ENCODE measurements around the gene COL6A1.
A peak's percentile ranks its signal among the peaks of the same experiment; 100 is the strongest.

Gene COL6A1

GRCh38 chr21:46006547-46007491 is 25.2 kb downstream of the COL6A1 start:
- H3K27ac ChIP-seq (ENCODE audit: low read length) = no peak overlapping the region
- H4K20me1 ChIP-seq (ENCODE audit: insufficient read depth, low read length) = no peaks in the 10 kb centered on the region; the same call in 1 of the 2 replicates
- H3K9me3 ChIP-seq (ENCODE audit: insufficient read depth, low read length, severe bottlenecking) = no peaks in the 10 kb centered on the region
- H3K36me3 ChIP-seq (ENCODE audit: insufficient read depth, low read length) = no peaks in the 10 kb centered on the region
- no peak overlapping the region for H3K9ac ChIP-seq (ENCODE audit: low read depth, low read length)
- H2AFZ ChIP-seq (ENCODE audit: low read depth, low read length) = no peak overlapping the region
- no peaks in the 10 kb centered on the region for H3K4me1 ChIP-seq (ENCODE audit: insufficient read depth, low read length)
- H3K4me3 ChIP-seq (ENCODE audit: low read depth in 1 of 2, low read length in 2 of 2) = no peak overlapping the region
- DNase-seq (no peak), ATAC-seq (ENCODE audit: insufficient read depth, low read depth) (no peak)
- H3K4me2 ChIP-seq (ENCODE audit: insufficient read depth, low read length) = no peak overlapping the region
- H3K79me2 ChIP-seq (ENCODE audit: insufficient read depth, low read length) = no peaks in the 10 kb centered on the region
- no peaks in the 10 kb centered on the region for H3K27me3 ChIP-seq (ENCODE audit: insufficient read depth, low read length, poor library complexity)
- no peak for TF ChIP-seq CTCF (IDR thresholded peaks at IDR 0.05; ENCODE audit: borderline replicate concordance, extremely low read depth, low read length, poor library complexity, severe bottlenecking)
- no peak for TF ChIP-seq EZH2 (IDR thresholded peaks at IDR 0.05; ENCODE audit: borderline replicate concordance, low read depth, low read length, severe bottlenecking)

- H3K4me1 ChIP-seq (ENCODE audit: insufficient read depth, low read length) = no peaks in the 10 kb centered on the region
- H3K36me3 ChIP-seq (ENCODE audit: insufficient read depth, low read length) = no peaks in the 10 kb centered on the region
- no peak for DNase-seq
- no peaks in the 10 kb centered on the region for H3K27me3 ChIP-seq (ENCODE audit: insufficient read depth, low read length, poor library complexity)
- H2AFZ ChIP-seq (ENCODE audit: low read depth, low read length) = no peak overlapping the region
- no peak overlapping the region for H3K4me2 ChIP-seq (ENCODE audit: insufficient read depth, low read length)
- H3K9me3 ChIP-seq (ENCODE audit: insufficient read depth, low read length, severe bottlenecking) = no peaks in the 10 kb centered on the region
- H3K79me2 ChIP-seq (ENCODE audit: insufficient read depth, low read length) = no peaks in the 10 kb centered on the region
- no peak overlapping the region for H3K4me3 ChIP-seq (ENCODE audit: low read depth in 1 of 2, low read length in 2 of 2)
- TF ChIP-seq EZH2 (IDR thresholded peaks at IDR 0.05; ENCODE audit: borderline replicate concordance, low read depth, low read length, severe bottlenecking) = no peak
- TF ChIP-seq CTCF (IDR thresholded peaks at IDR 0.05; ENCODE audit: borderline replicate concordance, extremely low read depth, low read length, poor library complexity, severe bottlenecking) = no peak
- no peaks in the 10 kb centered on the region; the same call in 1 of the 2 replicates for H4K20me1 ChIP-seq (ENCODE audit: insufficient read depth, low read length)
- H3K9ac ChIP-seq (ENCODE audit: low read depth, low read length) = no peak overlapping the region
- ATAC-seq (ENCODE audit: insufficient read depth, low read depth) = no peak
- H3K27ac ChIP-seq (ENCODE audit: low read length) = no peak overlapping the region
Measured at GRCh38 chr21:46007492-46007868, 25.9 kb downstream of the COL6A1 start.

GRCh38 chr21:46008893-46009621 is 27.5 kb downstream of the COL6A1 start:
- Histone ChIP-seq H3K36me3 (ENCODE audit: insufficient read depth, low read length) (no peaks in the 10 kb centered on the region), H3K27me3 (ENCODE audit: insufficient read depth, low read length, poor library complexity) (peaks cover 3% of the 10 kb centered on the region), H3K4me2 (ENCODE audit: insufficient read depth, low read length) (no peak overlapping the region), H3K9ac (ENCODE audit: low read depth, low read length) (no peak overlapping the region), H2AFZ (ENCODE audit: low read depth, low read length) (no peak overlapping the region), H3K4me3 (ENCODE audit: low read depth in 1 of 2, low read length in 2 of 2) (no peak overlapping the region), H3K4me1 (ENCODE audit: insufficient read depth, low read length) (no peaks in the 10 kb centered on the region), H3K79me2 (ENCODE audit: insufficient read depth, low read length) (no peaks in the 10 kb centered on the region), H3K27ac (ENCODE audit: low read length) (no peak overlapping the region), H4K20me1 (ENCODE audit: insufficient read depth, low read length) (no peaks in the 10 kb centered on the region; the same call in 1 of the 2 replicates), H3K9me3 (ENCODE audit: insufficient read depth, low read length, severe bottlenecking) (no peaks in the 10 kb centered on the region)
- ATAC-seq (ENCODE audit: insufficient read depth, low read depth) (no peak), DNase-seq (peak; percentile 3)
- TF ChIP-seq EZH2 (IDR thresholded peaks at IDR 0.05; ENCODE audit: borderline replicate concordance, low read depth, low read length, severe bottlenecking) (no peak), CTCF (IDR thresholded peaks at IDR 0.05; ENCODE audit: borderline replicate concordance, extremely low read depth, low read length, poor library complexity, severe bottlenecking) (no peak)
